Osteocyte (in vitro differentiated cells): ENCODE data around the gene MVD. TPM values are rescaled to one million over a fixed set of nuclear protein-coding genes. Genes with fewer than 3 reads are reported as not detected.

ENCODE experiments used
- DNase-seq: peaks from one replicate; pipeline ENCODE4 v3.0.0; 2021; ENCODE audit warnings: mixed read lengths; ENCODE audit not compliant: unreplicated experiment; ENCODE audit errors: extremely low spot score
- H3K27ac Mint-ChIP-seq: one replicate; pipeline ENCODE4 v1.8.0; 2021; ENCODE audit warnings: mild to moderate bottlenecking, mixed read lengths; ENCODE audit not compliant: unreplicated experiment
- H3K27me3 Mint-ChIP-seq: one replicate; pipeline ENCODE4 v1.8.0; 2021; ENCODE audit warnings: mixed read lengths; ENCODE audit not compliant: unreplicated experiment
- H3K36me3 Mint-ChIP-seq: one replicate; pipeline ENCODE4 v1.8.0; 2021; ENCODE audit warnings: mixed read lengths; ENCODE audit not compliant: unreplicated experiment
- H3K4me1 Mint-ChIP-seq: one replicate; pipeline ENCODE4 v1.8.0; 2021; ENCODE audit warnings: mixed read lengths; ENCODE audit not compliant: unreplicated experiment
- H3K4me3 Mint-ChIP-seq: one replicate; pipeline ENCODE4 v1.8.0; 2021; ENCODE audit warnings: mild to moderate bottlenecking, moderate library complexity, mixed read lengths; ENCODE audit not compliant: unreplicated experiment
- H3K9me3 Mint-ChIP-seq: one replicate; pipeline ENCODE4 v1.8.0; 2021; ENCODE audit warnings: mixed read lengths; ENCODE audit not compliant: unreplicated experiment
- total RNA-seq: library from RNA; stranded (reverse); gene quantifications from 2 replicates; pipeline ENCODE4 v1.2.1, GENCODE V29; 2021
- TF ChIP-seq, protein P1 (sequence below): fragments of 200-600 bp; sonication (generic); IDR thresholded peaks from 2 replicates; pipeline ENCODE4 v1.5.0; 2021; ENCODE audit warnings: antibody characterized with exemption, mild to moderate bottlenecking, moderate library complexity

The MVD gene
- total RNA-seq, 1 donor from 2014 or later, result 32.8 TPM

- Mint-ChIP-seq H3K27ac (no peak overlapping the region), H3K9me3 (no peaks in the 10 kb centered on the region), H3K36me3 (peaks cover 4% of the 10 kb centered on the region), H3K4me1 (peaks cover 21% of the 10 kb centered on the region), H3K4me3 (no peak overlapping the region), H3K27me3 (no peaks in the 10 kb centered on the region)
- DNase-seq, result no peak
- TF ChIP-seq, protein P1, sequence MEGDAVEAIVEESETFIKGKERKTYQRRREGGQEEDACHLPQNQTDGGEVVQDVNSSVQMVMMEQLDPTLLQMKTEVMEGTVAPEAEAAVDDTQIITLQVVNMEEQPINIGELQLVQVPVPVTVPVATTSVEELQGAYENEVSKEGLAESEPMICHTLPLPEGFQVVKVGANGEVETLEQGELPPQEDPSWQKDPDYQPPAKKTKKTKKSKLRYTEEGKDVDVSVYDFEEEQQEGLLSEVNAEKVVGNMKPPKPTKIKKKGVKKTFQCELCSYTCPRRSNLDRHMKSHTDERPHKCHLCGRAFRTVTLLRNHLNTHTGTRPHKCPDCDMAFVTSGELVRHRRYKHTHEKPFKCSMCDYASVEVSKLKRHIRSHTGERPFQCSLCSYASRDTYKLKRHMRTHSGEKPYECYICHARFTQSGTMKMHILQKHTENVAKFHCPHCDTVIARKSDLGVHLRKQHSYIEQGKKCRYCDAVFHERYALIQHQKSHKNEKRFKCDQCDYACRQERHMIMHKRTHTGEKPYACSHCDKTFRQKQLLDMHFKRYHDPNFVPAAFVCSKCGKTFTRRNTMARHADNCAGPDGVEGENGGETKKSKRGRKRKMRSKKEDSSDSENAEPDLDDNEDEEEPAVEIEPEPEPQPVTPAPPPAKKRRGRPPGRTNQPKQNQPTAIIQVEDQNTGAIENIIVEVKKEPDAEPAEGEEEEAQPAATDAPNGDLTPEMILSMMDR, result no peak
These were observed 37.4 kb upstream of the MVD start for GRCh38 chr16:88700322-88700635.

- H3K4me1 Mint-ChIP-seq, result peaks cover 15% of the 10 kb centered on the region
- TF ChIP-seq, protein P1, result no peak
- DNase-seq, result no peak
- H3K4me3 Mint-ChIP-seq, result no peak overlapping the region
- no peak overlapping the region for H3K27ac Mint-ChIP-seq
- peaks cover 4% of the 10 kb centered on the region for H3K36me3 Mint-ChIP-seq
- H3K27me3 Mint-ChIP-seq, result no peaks in the 10 kb centered on the region
- H3K9me3 Mint-ChIP-seq, result no peaks in the 10 kb centered on the region
These were observed 36.3 kb upstream of the MVD start for GRCh38 chr16:88699180-88699579.

DNA sequence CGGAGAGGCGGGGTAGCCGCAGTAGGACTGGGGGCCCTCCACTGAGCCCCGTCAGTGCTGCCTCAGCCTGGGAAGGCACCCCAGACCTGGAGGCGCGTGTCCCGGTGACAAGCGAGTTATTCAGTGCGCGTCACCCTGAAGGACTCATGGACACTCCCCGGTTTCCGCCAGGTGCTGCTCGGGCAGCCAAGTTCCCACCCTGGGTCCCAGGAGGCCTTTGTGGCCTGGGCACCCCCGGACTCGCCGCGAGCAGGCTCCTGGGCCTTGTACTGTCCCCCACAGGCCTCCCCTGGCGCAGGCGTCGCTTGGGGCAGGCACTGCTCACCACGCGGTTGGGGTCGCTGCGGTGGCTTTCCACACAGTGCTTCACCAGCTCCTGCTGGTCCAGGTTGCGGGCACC lies 35.8 kb upstream of the MVD start:
- TF ChIP-seq, protein P1, result no peak
- DNase-seq, result no peak
- Mint-ChIP-seq H3K36me3 (peaks cover 4% of the 10 kb centered on the region), H3K4me3 (no peak overlapping the region), H3K27me3 (no peaks in the 10 kb centered on the region), H3K27ac (no peak overlapping the region), H3K4me1 (peaks cover 11% of the 10 kb centered on the region), H3K9me3 (no peaks in the 10 kb centered on the region)

DNA sequence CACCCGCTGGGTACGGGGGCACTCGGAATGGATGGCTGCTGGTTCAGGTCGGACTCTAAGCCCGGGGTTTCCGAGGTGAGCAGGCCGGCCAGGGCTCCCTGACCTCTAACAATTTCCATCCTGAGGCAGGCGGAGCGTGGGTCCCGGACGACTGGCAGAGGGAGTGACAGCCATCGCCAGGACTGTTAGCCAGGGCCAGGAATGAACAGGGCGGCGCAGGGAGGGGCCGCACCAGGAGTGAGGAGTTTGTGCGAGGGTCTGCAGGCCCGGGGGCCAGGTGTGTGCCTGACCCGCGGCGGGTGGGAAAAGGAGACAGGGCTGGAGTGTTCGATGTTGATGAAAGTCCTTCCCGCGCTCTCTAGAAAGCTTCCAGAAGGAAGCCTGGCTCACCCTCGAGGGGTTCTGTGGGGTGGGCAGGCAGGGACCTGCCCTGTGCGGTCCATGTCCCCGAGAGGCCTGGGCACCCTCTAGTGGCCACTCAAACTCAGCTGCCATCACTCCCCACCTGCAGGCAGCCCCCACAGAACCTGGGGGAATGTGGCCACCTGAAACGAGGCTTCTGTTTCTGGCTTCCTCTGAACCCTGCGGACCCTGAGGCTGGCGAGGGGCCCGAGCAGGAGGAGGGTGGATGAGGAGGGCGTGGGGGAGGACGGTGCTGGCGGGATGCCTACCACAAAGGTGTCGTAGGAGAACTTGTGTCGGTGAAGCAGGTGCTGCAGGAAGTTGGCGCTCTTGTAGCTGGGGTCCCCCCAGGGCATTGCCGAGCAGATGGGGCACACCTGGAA lies 35.1 kb upstream of the MVD start:
- Mint-ChIP-seq H3K36me3 (peaks cover 4% of the 10 kb centered on the region), H3K4me1 (peaks cover 9% of the 10 kb centered on the region), H3K4me3 (no peak overlapping the region), H3K27me3 (no peaks in the 10 kb centered on the region), H3K9me3 (no peaks in the 10 kb centered on the region), H3K27ac (no peak overlapping the region)
- no peak for DNase-seq
- TF ChIP-seq, protein P1, result peak; percentile 29

- no peak for DNase-seq
- H3K27ac Mint-ChIP-seq, result no peak overlapping the region
- TF ChIP-seq, protein P1, result no peak
- no peak overlapping the region for H3K4me3 Mint-ChIP-seq
- peaks cover 4% of the 10 kb centered on the region for H3K36me3 Mint-ChIP-seq
- no peaks in the 10 kb centered on the region for H3K9me3 Mint-ChIP-seq
- peaks cover 7% of the 10 kb centered on the region for H3K4me1 Mint-ChIP-seq
- no peaks in the 10 kb centered on the region for H3K27me3 Mint-ChIP-seq
These were observed 34.4 kb upstream of the MVD start for GRCh38 chr16:88697116-88697830.
